ENCODE data around the gene FCHO2.

DNA sequence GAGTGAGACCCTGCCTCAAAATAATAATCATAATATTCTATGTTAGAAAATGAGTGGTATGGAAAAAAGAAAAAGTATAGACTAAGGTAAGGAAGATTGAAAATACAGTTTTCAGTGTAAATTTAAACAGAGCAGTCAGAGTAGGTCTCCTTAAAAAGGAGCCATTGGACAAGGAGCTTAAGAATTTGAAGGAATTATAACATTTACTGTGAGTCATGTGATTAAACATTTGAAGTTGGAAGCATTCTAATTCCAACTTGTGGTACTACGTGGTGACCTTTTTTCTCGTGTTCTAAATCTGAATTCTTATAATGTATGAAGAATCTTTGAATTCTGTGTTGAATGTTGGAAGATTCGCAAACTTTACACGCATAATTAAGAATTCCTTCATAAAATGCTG lies 125.3 kb downstream of the FCHO2 start:
- TF ChIP-seq, protein P1, sequence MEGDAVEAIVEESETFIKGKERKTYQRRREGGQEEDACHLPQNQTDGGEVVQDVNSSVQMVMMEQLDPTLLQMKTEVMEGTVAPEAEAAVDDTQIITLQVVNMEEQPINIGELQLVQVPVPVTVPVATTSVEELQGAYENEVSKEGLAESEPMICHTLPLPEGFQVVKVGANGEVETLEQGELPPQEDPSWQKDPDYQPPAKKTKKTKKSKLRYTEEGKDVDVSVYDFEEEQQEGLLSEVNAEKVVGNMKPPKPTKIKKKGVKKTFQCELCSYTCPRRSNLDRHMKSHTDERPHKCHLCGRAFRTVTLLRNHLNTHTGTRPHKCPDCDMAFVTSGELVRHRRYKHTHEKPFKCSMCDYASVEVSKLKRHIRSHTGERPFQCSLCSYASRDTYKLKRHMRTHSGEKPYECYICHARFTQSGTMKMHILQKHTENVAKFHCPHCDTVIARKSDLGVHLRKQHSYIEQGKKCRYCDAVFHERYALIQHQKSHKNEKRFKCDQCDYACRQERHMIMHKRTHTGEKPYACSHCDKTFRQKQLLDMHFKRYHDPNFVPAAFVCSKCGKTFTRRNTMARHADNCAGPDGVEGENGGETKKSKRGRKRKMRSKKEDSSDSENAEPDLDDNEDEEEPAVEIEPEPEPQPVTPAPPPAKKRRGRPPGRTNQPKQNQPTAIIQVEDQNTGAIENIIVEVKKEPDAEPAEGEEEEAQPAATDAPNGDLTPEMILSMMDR (IDR thresholded peaks at IDR 0.05; ENCODE audit: low read depth, low read length) = no peak
- TF ChIP-seq EZH2phosphoT487 (IDR thresholded peaks at IDR 0.05; ENCODE audit: low read depth) = no peak
